Skeletal muscle satellite cell (primary cell): ENCODE data around the gene ABLIM3.
"Not testable (repeated sequence)": the region's sequence is repeated elsewhere in the genome, so short reads cannot be mapped to it uniquely, and the experiment has no call there.

ENCODE experiments used
- H3K27me3 ChIP-seq: 2 replicates; pipeline ENCODE4 v1.7.0; 2013; ENCODE audit warnings: low read length; ENCODE audit not compliant: control insufficient read depth, insufficient read depth
- H3K36me3 ChIP-seq: 2 replicates; pipeline ENCODE4 v1.7.0; 2013; ENCODE audit warnings: mild to moderate bottlenecking, control low read depth, low read length; ENCODE audit not compliant: insufficient read depth
- H3K4me1 ChIP-seq: 2 replicates; pipeline ENCODE4 v1.7.0; 2013; ENCODE audit warnings: low read length; ENCODE audit not compliant: control insufficient read depth, insufficient read depth
- H3K4me2 ChIP-seq: 2 replicates; pipeline ENCODE4 v1.7.0; 2013; ENCODE audit warnings: mild to moderate bottlenecking, low read length
- H3K4me3 ChIP-seq: 2 replicates; pipeline ENCODE4 v1.7.0; 2013; ENCODE audit warnings: low read length
- H3K9ac ChIP-seq: 2 replicates; pipeline ENCODE4 v1.7.0; 2013; ENCODE audit warnings: mild to moderate bottlenecking, low read depth, low read length, moderate library complexity
- H3K9me3 ChIP-seq: replicated peaks from 2 replicates; pipeline ENCODE4 v1.7.0; 2013; ENCODE audit warnings: mild to moderate bottlenecking, control low read depth, low read length

The ABLIM3 gene

GRCh38 chr5:149177911-149178565, 36.7 kb downstream of the ABLIM3 start:
- no peaks in the 10 kb centered on the region for H3K27me3 ChIP-seq
- H3K4me2 ChIP-seq: no peak overlapping the region
- H3K4me3 ChIP-seq: no peak overlapping the region
- peaks cover 32% of the 10 kb centered on the region for H3K4me1 ChIP-seq
- H3K9me3 ChIP-seq: no peaks in the 10 kb centered on the region
- H3K9ac ChIP-seq: no peak overlapping the region
- H3K36me3 ChIP-seq: peaks cover 10% of the 10 kb centered on the region

GRCh38 chr5:149181732-149182131, 40.4 kb downstream of the ABLIM3 start:
- no peak overlapping the region for H3K9ac ChIP-seq
- H3K36me3 ChIP-seq: peaks cover 31% of the 10 kb centered on the region
- no peaks in the 10 kb centered on the region for H3K9me3 ChIP-seq
- H3K4me2 ChIP-seq: no peak overlapping the region
- H3K4me3 ChIP-seq: no peak overlapping the region
- no peaks in the 10 kb centered on the region for H3K27me3 ChIP-seq
- peaks cover 3% of the 10 kb centered on the region for H3K4me1 ChIP-seq

GRCh38 chr5:149182241-149182640, 40.9 kb downstream of the ABLIM3 start:
- no peaks in the 10 kb centered on the region for H3K27me3 ChIP-seq
- H3K9ac ChIP-seq: no peak overlapping the region
- peaks cover 7% of the 10 kb centered on the region for H3K4me1 ChIP-seq
- H3K4me3 ChIP-seq: no peak overlapping the region
- peaks cover 32% of the 10 kb centered on the region for H3K36me3 ChIP-seq
- no peak overlapping the region for H3K4me2 ChIP-seq
- H3K9me3 ChIP-seq: no peaks in the 10 kb centered on the region

- Histone ChIP-seq H3K36me3 (peaks cover 48% of the 10 kb centered on the region), H3K4me2 (no peak overlapping the region), H3K9me3 (no peaks in the 10 kb centered on the region), H3K4me3 (no peak overlapping the region), H3K4me1 (peaks cover 18% of the 10 kb centered on the region), H3K27me3 (no peaks in the 10 kb centered on the region), H3K9ac (no peak overlapping the region)
These were observed 43.8 kb downstream of the ABLIM3 start for GRCh38 chr5:149185067-149185466.

- H3K9ac ChIP-seq: no peak overlapping the region
- peaks cover 18% of the 10 kb centered on the region for H3K4me1 ChIP-seq
- no peak overlapping the region for H3K4me3 ChIP-seq
- H3K4me2 ChIP-seq: no peak overlapping the region
- H3K27me3 ChIP-seq: no peaks in the 10 kb centered on the region
- peaks cover 48% of the 10 kb centered on the region for H3K36me3 ChIP-seq
- no peaks in the 10 kb centered on the region for H3K9me3 ChIP-seq
These were observed 45.2 kb downstream of the ABLIM3 start for GRCh38 chr5:149186506-149186905.

GRCh38 chr5:149187617-149188016, 46.3 kb downstream of the ABLIM3 start:
- not testable (repeated sequence) for H3K4me2 ChIP-seq, H3K27me3 ChIP-seq, H3K9ac ChIP-seq, H3K4me3 ChIP-seq, H3K9me3 ChIP-seq
- H3K36me3 ChIP-seq: peaks cover 48% of the 10 kb centered on the region
- H3K4me1 ChIP-seq: peaks cover 21% of the 10 kb centered on the region

- H3K9ac ChIP-seq: no peak overlapping the region
- H3K4me2 ChIP-seq: no peak overlapping the region
- H3K4me1 ChIP-seq: peaks cover 21% of the 10 kb centered on the region
- H3K9me3 ChIP-seq: no peaks in the 10 kb centered on the region
- H3K27me3 ChIP-seq: no peaks in the 10 kb centered on the region
- no peak overlapping the region for H3K4me3 ChIP-seq
- H3K36me3 ChIP-seq: peaks cover 44% of the 10 kb centered on the region
These were observed 47.1 kb downstream of the ABLIM3 start for GRCh38 chr5:149188383-149188782.

GRCh38 chr5:149195337-149195887, 54.1 kb downstream of the ABLIM3 start:
- H3K36me3 ChIP-seq: peaks cover 45% of the 10 kb centered on the region
- no peak overlapping the region for H3K9ac ChIP-seq
- H3K4me1 ChIP-seq: peaks cover 6% of the 10 kb centered on the region
- H3K4me2 ChIP-seq: no peak overlapping the region
- H3K9me3 ChIP-seq: no peaks in the 10 kb centered on the region
- H3K27me3 ChIP-seq: no peaks in the 10 kb centered on the region
- H3K4me3 ChIP-seq: no peak overlapping the region

- no peaks in the 10 kb centered on the region for H3K27me3 ChIP-seq
- no peak overlapping the region for H3K9ac ChIP-seq
- H3K4me1 ChIP-seq: peaks cover 6% of the 10 kb centered on the region
- no peak overlapping the region for H3K4me2 ChIP-seq
- H3K4me3 ChIP-seq: no peak overlapping the region
- no peaks in the 10 kb centered on the region for H3K9me3 ChIP-seq
- H3K36me3 ChIP-seq: peaks cover 50% of the 10 kb centered on the region
These were observed 54.7 kb downstream of the ABLIM3 start for GRCh38 chr5:149195962-149196361.

GRCh38 chr5:149198148-149198547, 56.9 kb downstream of the ABLIM3 start:
- no peak overlapping the region for H3K4me2 ChIP-seq
- H3K9me3 ChIP-seq: no peaks in the 10 kb centered on the region
- H3K9ac ChIP-seq: no peak overlapping the region
- no peak overlapping the region for H3K4me3 ChIP-seq
- no peaks in the 10 kb centered on the region for H3K27me3 ChIP-seq
- H3K4me1 ChIP-seq: peaks cover 1% of the 10 kb centered on the region
- peaks cover 72% of the 10 kb centered on the region for H3K36me3 ChIP-seq

- H3K4me2 ChIP-seq: no peak overlapping the region
- H3K4me1 ChIP-seq: peaks cover 23% of the 10 kb centered on the region
- no peaks in the 10 kb centered on the region for H3K9me3 ChIP-seq
- no peaks in the 10 kb centered on the region for H3K27me3 ChIP-seq
- peaks cover 86% of the 10 kb centered on the region for H3K36me3 ChIP-seq
- H3K9ac ChIP-seq: no peak overlapping the region
- no peak overlapping the region for H3K4me3 ChIP-seq
These were observed 59.1 kb downstream of the ABLIM3 start for GRCh38 chr5:149200355-149200754.

GRCh38 chr5:149201121-149201637, 59.9 kb downstream of the ABLIM3 start:
- Histone ChIP-seq H3K9me3 (no peaks in the 10 kb centered on the region), H3K9ac (no peak overlapping the region), H3K4me2 (no peak overlapping the region), H3K36me3 (peaks cover 83% of the 10 kb centered on the region), H3K4me3 (no peak overlapping the region), H3K27me3 (no peaks in the 10 kb centered on the region), H3K4me1 (peaks cover 31% of the 10 kb centered on the region)
